AG04450 (cell line): ENCODE data around the gene RBM39. TPM values are rescaled to one million over a fixed set of nuclear protein-coding genes. Genes with fewer than 3 reads are reported as not detected.
A peak's percentile ranks its signal among the peaks of the same experiment; 100 is the strongest.

Experiments used
- CTCF ChIA-PET: fragments of 300-600, 350-600 bp; formaldehyde crosslinking; extraction: SDS; loops from one replicate; lab custom pipeline; 2022; ENCODE audit warnings: antibody characterized with exemption, inconsistent platforms; lab: Charles Lee
- POLR2A ChIA-PET: fragments of 350-600 bp; formaldehyde crosslinking; extraction: SDS; loops from one replicate; lab custom pipeline; 2021; ENCODE audit warnings: antibody characterized with exemption, inconsistent platforms; lab: Yijun Ruan, JAX
- DNase-seq: peaks from one replicate; pipeline ENCODE4 v3.0.0-alpha.2; 2011; ENCODE audit warnings: low read depth, low spot score
- H3K27ac ChIP-seq: one replicate; pipeline ENCODE4 v1.5.1; 2012; ENCODE audit warnings: low read depth, low read length, control low read depth
- H3K27me3 ChIP-seq: one replicate; pipeline ENCODE4 v1.6.0; 2012; ENCODE audit warnings: low read length; ENCODE audit not compliant: control insufficient read depth, insufficient read depth
- H3K4me3 ChIP-seq: 2 replicates; pipeline ENCODE4 v1.5.1; 2011; ENCODE audit warnings: mild to moderate bottlenecking, low read depth, low read length, control low read depth
- H3K9me3 ChIP-seq: 2 replicates; pipeline ENCODE4 v1.5.1; 2012; ENCODE audit warnings: low read length; ENCODE audit not compliant: control insufficient read depth, insufficient read depth
- CTCF ChIP-seq: IDR thresholded peaks from 2 replicates; pipeline ENCODE4 v1.5.1; 2011; ENCODE audit warnings: low read depth, low read length, control low read depth, inconsistent platforms
- polyA plus RNA-seq: library from polyadenylated mRNA; depleted of rRNA; stranded (reverse); fragments of >200 nt; gene quantifications from 2 replicates; pipeline ENCODE4 v1.2.3, GENCODE V29; 2011

RBM39 gene
- polyA plus RNA-seq, 1 experiment, result 144 TPM

GRCh38 chr20:35771689-35772562, 29.9 kb upstream of the RBM39 start, which contains the start of gene PHF20:
PHF20 (plus strand) TSS chr20:35772015; CDS start chr20:35801523, 29,508 bp downstream.
- peaks cover 3% of the 10 kb centered on the region; the same call in 1 of the 2 replicates for H3K9me3 ChIP-seq
- H3K4me3 ChIP-seq, result peak within 1 kb of the TSS; percentile 87
- TF ChIP-seq CTCF, result no peak
- H3K27ac ChIP-seq, result peak within 1 kb of the TSS; percentile 50
- POLR2A ChIA-PET, result interaction anchor here (0.8 to 2.1 kb wide), 5 partner anchors 10 to 112 kb away, joined by 4 to 41 read pairs (median 6); partner anchors contain the start of gene RBM39
- H3K27me3 ChIP-seq, result no peaks in the 10 kb centered on the region
- peak; percentile 96 for DNase-seq
- CTCF ChIA-PET, result interaction anchor here (1.1 kb wide), 1 partner anchor 30 kb away, joined by 3 read pairs; the partner anchor contains the start of gene RBM39

GRCh38 chr20:35771367-35771688, 29.3 kb upstream of the RBM39 start:
- no peak for TF ChIP-seq CTCF
- peak overlapping the region; percentile 50 for H3K27ac ChIP-seq
- peak overlapping the region; percentile 28 for H3K4me3 ChIP-seq
- ChIA-PET CTCF (interaction anchor here (1.1 kb wide), 1 partner anchor 29 kb away, joined by 3 read pairs; the partner anchor contains the start of gene RBM39), POLR2A (interaction anchor here (0.8 to 2.1 kb wide), 4 partner anchors 11 to 113 kb away, joined by 4 to 41 read pairs (median 6); partner anchors contain the start of gene RBM39)
- no peaks in the 10 kb centered on the region for H3K27me3 ChIP-seq
- H3K9me3 ChIP-seq, result peaks cover 3% of the 10 kb centered on the region; the same call in 1 of the 2 replicates
- DNase-seq, result no peak

GRCh38 chr20:35768731-35769664, 26.9 kb upstream of the RBM39 start:
- Histone ChIP-seq H3K4me3 (no peak overlapping the region), H3K27ac (peak overlapping the region; percentile 97), H3K27me3 (no peaks in the 10 kb centered on the region), H3K9me3 (peaks cover 3% of the 10 kb centered on the region; the same call in 1 of the 2 replicates)
- no peak for TF ChIP-seq CTCF
- DNase-seq, result peak; percentile 94
- CTCF ChIA-PET, result interaction anchor here (1.1 to 1.5 kb wide), 3 partner anchors 27 to 434 kb away, joined by 3 to 6 read pairs (median 4); partner anchors contain the start of genes RBM39 and SCAND1
- POLR2A ChIA-PET, result interaction anchor here (0.8 to 3.4 kb wide), 6 partner anchors 11 to 185 kb away, joined by 3 to 71 read pairs (median 6); partner anchors contain the start of gene RBM39

GRCh38 chr20:35767683-35768481, 25.8 kb upstream of the RBM39 start:
- POLR2A ChIA-PET, result interaction anchor here (1.9 to 3.4 kb wide), 2 partner anchors 21 to 25 kb away, joined by 7 to 71 read pairs; partner anchors contain the start of gene RBM39
- peaks cover 3% of the 10 kb centered on the region; the same call in 1 of the 2 replicates for H3K9me3 ChIP-seq
- CTCF ChIA-PET, result interaction anchor here (1.1 to 1.2 kb wide), 2 partner anchors 26 to 435 kb away, joined by 3 to 4 read pairs; partner anchors contain the start of gene RBM39
- no peak overlapping the region for H3K4me3 ChIP-seq
- no peak for TF ChIP-seq CTCF
- DNase-seq, result no peak
- H3K27ac ChIP-seq, result no peak overlapping the region
- no peaks in the 10 kb centered on the region for H3K27me3 ChIP-seq
